HepG2 (cell line): ENCODE measurements around the gene PRSS1. TPM values are rescaled to one million over a fixed set of nuclear protein-coding genes. Genes with fewer than 3 reads are reported as not detected.

Source experiments
- ATAC-seq: fragments of 200-7000 bp; cut with Tn5 transposase; 3 replicates; pipeline ENCODE4 v1.9.1; 2020; ENCODE audit warnings: mild to moderate bottlenecking, moderate library complexity
- BruUV-seq: library from RNA; stranded (reverse); fragments of 400-500 nt; replicated peaks from 2 replicates; lab custom pipeline; 2021; lab: Mats Ljungman, UMichigan
- CTCF ChIA-PET: fragments of 300-600 bp; formaldehyde crosslinking; extraction: SDS; loops from one replicate; lab custom pipeline; 2021; ENCODE audit warnings: low total read pairs, inconsistent platforms, low intra/inter-chr PET ratio; lab: Yijun Ruan, JAX
- POLR2A ChIA-PET: fragments of 350-600 bp; sonication (Branson Sonifier 250); formaldehyde crosslinking; loops from one replicate; lab custom pipeline; 2020; ENCODE audit warnings: antibody characterized with exemption, inconsistent platforms; lab: Yijun Ruan, JAX
- DNase-seq: peaks from one replicate; pipeline ENCODE4 v3.0.0-alpha.2; 2015; ENCODE audit warnings: low spot score
- FAIRE-seq: peaks from 3 replicates; lab custom pipeline; 2011; peaks lifted over from hg19 to GRCh38; lab: Jason Lieb, UNC
- H2AFZ ChIP-seq: one replicate; pipeline ENCODE4 v1.6.1; 2011; ENCODE audit warnings: low read length, inconsistent platforms
- H3K27ac ChIP-seq: fragments of 300-600 bp; 3 replicates; pipeline ENCODE4 v1.8.0; 2011; ENCODE audit warnings: mixed run types, mild to moderate bottlenecking, mixed read lengths, low read length, inconsistent platforms; ENCODE audit not compliant: insufficient read depth; ENCODE audit errors: extremely low read length
- H3K27me3 ChIP-seq, 2 experiments: fragments of 200-600 bp in 1 of 2; 2 replicates in 1 of 2; 3 replicates in 1 of 2; pipeline versions ENCODE4 v1.6.0 to v1.8.0; 2011; ENCODE audit warnings: low read length in 2 of 2, mild to moderate bottlenecking in 2 of 2, moderate library complexity in 2 of 2, inconsistent platforms in 1 of 2; ENCODE audit not compliant: insufficient read depth in 2 of 2, control insufficient read depth in 1 of 2
- H3K36me3 ChIP-seq, 2 experiments: fragments of 200-600 bp in 1 of 2; replicated peaks in 1 of 2; 2 replicates in 1 of 2; 3 replicates in 1 of 2; pipeline versions ENCODE4 v1.5.1 to v1.8.0; 2011; ENCODE audit warnings: low read length in 2 of 2, inconsistent platforms in 1 of 2; ENCODE audit not compliant: insufficient read depth in 2 of 2, control insufficient read depth in 1 of 2
- H3K4me1 ChIP-seq: 2 replicates; pipeline ENCODE4 v1.5.1; 2012; ENCODE audit warnings: low read length, inconsistent platforms; ENCODE audit not compliant: insufficient read depth
- H3K4me2 ChIP-seq: 2 replicates; pipeline ENCODE4 v1.6.0; 2011; ENCODE audit warnings: low read depth, low read length, inconsistent platforms
- H3K4me3 ChIP-seq, 3 experiments: fragments of 200-600 bp in 1 of 3; sonication (generic), shearing (Covaris generic) in 1 of 3; replicated peaks in 1 of 3; 2 replicates each; pipeline ENCODE4 v1.5.1; 2011 to 2016; ENCODE audit warnings: low read length in 3 of 3, inconsistent platforms in 2 of 3, low read depth in 2 of 3, mild to moderate bottlenecking in 2 of 3, control low read depth in 1 of 3, mixed read lengths in 1 of 3; ENCODE audit not compliant: insufficient read depth in 1 of 3
- H3K79me2 ChIP-seq: one replicate; pipeline ENCODE4 v1.6.1; 2011; ENCODE audit warnings: low read length, inconsistent platforms; ENCODE audit not compliant: insufficient read depth
- H3K9ac ChIP-seq: 2 replicates; pipeline ENCODE4 v1.6.0; 2011; ENCODE audit warnings: mild to moderate bottlenecking, low read depth, low read length, inconsistent platforms; ENCODE audit not compliant: insufficient read depth
- H3K9me3 ChIP-seq: 2 replicates; pipeline ENCODE4 v1.5.1; 2012; ENCODE audit warnings: mild to moderate bottlenecking, low read length
- H4K20me1 ChIP-seq: 2 replicates; pipeline ENCODE4 v1.6.0; 2011; ENCODE audit warnings: inconsistent platforms, mild to moderate bottlenecking, low read length, moderate library complexity; ENCODE audit not compliant: insufficient read depth
- HOXA7 ChIP-seq: sonication (generic); formaldehyde crosslinking; IDR thresholded peaks from 2 replicates; pipeline ENCODE4 v1.8.1; 2022; ENCODE audit warnings: mild to moderate bottlenecking, missing genetic modification reagents, moderate library complexity
- SIN3A ChIP-seq: IDR thresholded peaks from 2 replicates; pipeline ENCODE4 v1.6.1; 2011; ENCODE audit warnings: low read depth, mild to moderate bottlenecking, control low read depth, low read length, borderline replicate concordance
- ZFP36 ChIP-seq: fragments of 150-350 bp; IDR thresholded peaks from 2 replicates; pipeline ENCODE4 v1.6.1; 2018; ENCODE audit warnings: borderline replicate concordance, low read length, low read depth; ENCODE audit not compliant: partially characterized antibody
- ZNF605 ChIP-seq: sonication (generic); formaldehyde crosslinking; IDR thresholded peaks from 2 replicates; pipeline ENCODE4 v1.8.0; 2022; ENCODE audit warnings: mild to moderate bottlenecking, missing genetic modification reagents
- ZNF614 ChIP-seq: IDR thresholded peaks from 2 replicates; pipeline ENCODE4 v1.6.1; 2018; ENCODE audit warnings: missing biosample characterization, missing genetic modification reagents, inconsistent platforms, borderline replicate concordance
- WGBS: methylation state at CpG from one replicate; pipeline ENCODE4 v1.1.6; 2017; ENCODE audit warnings: low lambda C conversion rate; 5-methylcytosine and 5-hydroxymethylcytosine counted together
- in situ Hi-C: cut with HindIII; loops from 2 replicates; pipeline ENCODE4 v1.10.0; 2017; ENCODE audit warnings: low pct_unique_long_range_greater_than_20kb; ENCODE audit not compliant: extremely low pct_ligation_motif_present
- intact Hi-C: fragments of 100-400 bp; cut with micrococcal nuclease; formaldehyde crosslinking; loops from one replicate; pipeline ENCODE4 v1.10.0; 2022; ENCODE audit not compliant: unreplicated experiment
- polyA plus RNA-seq, 8 experiments: library from polyadenylated mRNA; depleted of rRNA in 3 of 8; stranded (reverse) in 7 of 8; unstranded in 1 of 8; fragments of >200 nt; fragmentation: Illumina TruSeq in 4 of 8; extraction: Trizol in 4 of 8; gene quantifications; 2 replicates each; pipeline versions ENCODE4 v1.2.1 to v1.2.3, GENCODE V29; 2011 to 2016; ENCODE audit warnings: low read depth in 4 of 8, missing spikeins in 1 of 8, mixed read lengths in 1 of 8; ENCODE audit not compliant: insufficient read depth in 1 of 8
- total RNA-seq, 5 experiments: library from RNA; depleted of rRNA; stranded (reverse); fragments of >200 nt; fragmentation: Illumina TruSeq; extraction: Trizol; gene quantifications; 2 replicates each; pipeline ENCODE4 v1.2.3, GENCODE V29; 2016; ENCODE audit warnings: low read depth in 1 of 5
- TF ChIP-seq, protein P1 (sequence below): sonication (generic); formaldehyde crosslinking; conservative IDR thresholded peaks from 2 replicates; pipeline ENCODE4 v1.8.1; 2023; ENCODE audit warnings: missing genetic modification reagents
- TF ChIP-seq, protein P2 (sequence below): sonication (generic); formaldehyde crosslinking; IDR thresholded peaks from 2 replicates; pipeline ENCODE4 v1.5.0; 2020; ENCODE audit warnings: missing genetic modification reagents, mild to moderate bottlenecking, borderline replicate concordance

The PRSS1 gene
- total and polyA plus RNA-seq, 2 of the 13 experiments (the other 11 are each of a cell fraction or from before 2014, with no cell fraction given) = not detected

DNA sequence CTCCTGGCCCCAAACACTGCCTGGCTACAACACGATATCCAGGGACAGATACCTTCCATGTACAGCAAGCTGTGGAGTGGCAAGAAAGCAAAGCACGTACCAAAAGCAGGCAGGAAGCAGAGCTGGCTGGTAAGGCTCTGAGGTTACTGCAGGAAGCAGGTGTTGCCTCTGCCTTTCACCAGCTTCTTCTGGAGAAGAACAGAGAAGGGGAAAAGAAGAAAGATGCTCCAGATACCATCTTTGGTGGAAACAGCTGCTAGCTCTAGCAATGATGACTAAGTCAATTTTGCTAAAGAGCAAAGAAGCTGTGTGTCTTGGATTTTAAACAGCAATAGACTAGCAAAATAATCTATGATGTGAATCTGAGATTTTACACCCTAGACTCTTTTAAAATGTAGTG, 34.9 kb upstream of the PRSS1 start:
- DNase-seq (no peak), ATAC-seq (no peak), FAIRE-seq (no peak)
- H3K79me2 ChIP-seq = no peaks in the 10 kb centered on the region
- H3K27me3 ChIP-seq = peaks cover 0 to 7% of the 10 kb centered on the region in 2 experiments; a peak in 2 of 5 replicates
- BruUV-seq = no TSS peak
- no peaks in the 10 kb centered on the region for H4K20me1 ChIP-seq
- ChIA-PET POLR2A (no interaction called here), CTCF (no interaction called here)
- TF ChIP-seq ZNF614 = no peak
- no peak for TF ChIP-seq ZFP36
- no peak for TF ChIP-seq ZNF605
- TF ChIP-seq, protein P1, sequence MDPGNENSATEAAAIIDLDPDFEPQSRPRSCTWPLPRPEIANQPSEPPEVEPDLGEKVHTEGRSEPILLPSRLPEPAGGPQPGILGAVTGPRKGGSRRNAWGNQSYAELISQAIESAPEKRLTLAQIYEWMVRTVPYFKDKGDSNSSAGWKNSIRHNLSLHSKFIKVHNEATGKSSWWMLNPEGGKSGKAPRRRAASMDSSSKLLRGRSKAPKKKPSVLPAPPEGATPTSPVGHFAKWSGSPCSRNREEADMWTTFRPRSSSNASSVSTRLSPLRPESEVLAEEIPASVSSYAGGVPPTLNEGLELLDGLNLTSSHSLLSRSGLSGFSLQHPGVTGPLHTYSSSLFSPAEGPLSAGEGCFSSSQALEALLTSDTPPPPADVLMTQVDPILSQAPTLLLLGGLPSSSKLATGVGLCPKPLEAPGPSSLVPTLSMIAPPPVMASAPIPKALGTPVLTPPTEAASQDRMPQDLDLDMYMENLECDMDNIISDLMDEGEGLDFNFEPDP (CRISPR knock-in tag) = no peak
- TF ChIP-seq, protein P2, sequence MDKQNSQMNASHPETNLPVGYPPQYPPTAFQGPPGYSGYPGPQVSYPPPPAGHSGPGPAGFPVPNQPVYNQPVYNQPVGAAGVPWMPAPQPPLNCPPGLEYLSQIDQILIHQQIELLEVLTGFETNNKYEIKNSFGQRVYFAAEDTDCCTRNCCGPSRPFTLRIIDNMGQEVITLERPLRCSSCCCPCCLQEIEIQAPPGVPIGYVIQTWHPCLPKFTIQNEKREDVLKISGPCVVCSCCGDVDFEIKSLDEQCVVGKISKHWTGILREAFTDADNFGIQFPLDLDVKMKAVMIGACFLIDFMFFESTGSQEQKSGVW (CRISPR knock-in tag) = no peak
- TF ChIP-seq HOXA7 (CRISPR knock-in tag) = no peak
- no peak for TF ChIP-seq SIN3A
- WGBS = 0% methylated on average over 2 of the region's 2 CpGs
- no peaks in the 10 kb centered on the region for H3K9me3 ChIP-seq
- no peak overlapping the region for H3K4me3 ChIP-seq
- no peak overlapping the region for H3K4me2 ChIP-seq
- intact Hi-C loops (no loop called here), in situ Hi-C loops (no loop called here)
- no peak overlapping the region for H2AFZ ChIP-seq
- no peak overlapping the region for H3K27ac ChIP-seq
- H3K36me3 ChIP-seq = no peaks in the 10 kb centered on the region
- no peak overlapping the region for H3K9ac ChIP-seq
- H3K4me1 ChIP-seq = no peaks in the 10 kb centered on the region
